Right lobe of liver (tissue), 6 donors: Measurements from ENCODE around the gene SOWAHA. TPM values are rescaled to one million over a fixed set of nuclear protein-coding genes. Genes with fewer than 3 reads are reported as not detected.
"Not testable (repeated sequence)": the region's sequence is repeated elsewhere in the genome, so short reads cannot be mapped to it uniquely, and the experiment has no call there.

ENCODE experiments used
- ATAC-seq, 4 donors: fragments of 200-7000 bp; cut with Tn5 transposase; one replicate each; pipeline ENCODE4 v1.9.1; 2020; ENCODE audit warnings: mild to moderate bottlenecking in 4 of 4, moderate library complexity in 4 of 4
- DNase-seq, 3 donors: peaks; one replicate each; pipeline ENCODE4 v3.0.0-alpha.2; 2020
- H3K27ac ChIP-seq, 3 donors: fragments of 200-600 bp; one replicate each; pipeline ENCODE4 v1.8.0; 2022
- H3K27me3 ChIP-seq, 2 donors: fragments of 200-600 bp; one replicate each; pipeline ENCODE4 v1.8.0; 2022
- H3K36me3 ChIP-seq, 4 donors: fragments of 200-600 bp; sonication (generic) in 1 of 4; one replicate each; pipeline versions ENCODE4 v1.5.1 to v1.8.0; 2017 to 2022; ENCODE audit warnings: control low read depth in 1 of 4
- H3K4me1 ChIP-seq, 4 donors: fragments of 200-600 bp; sonication (generic) in 1 of 4; one replicate each; pipeline versions ENCODE4 v1.5.1 to v1.8.0; 2017 to 2022; ENCODE audit warnings: control low read depth in 1 of 4
- H3K4me3 ChIP-seq, 3 donors: fragments of 200-600 bp; one replicate each; pipeline ENCODE4 v1.8.0; 2022
- H3K9me3 ChIP-seq, 4 donors: fragments of 200-600 bp; sonication (generic) in 1 of 4; one replicate each; pipeline versions ENCODE4 v1.5.1 to v1.8.0; 2017 to 2022; ENCODE audit warnings: control low read depth in 1 of 4
- POLR2A ChIP-seq: fragments of 450-650 bp; IDR thresholded peaks from one replicate; pipeline ENCODE4 v1.6.1; 2017; ENCODE audit warnings: antibody characterized with exemption, mild to moderate bottlenecking
- WGBS: methylation state at CpG from one replicate; pipeline ENCODE4 v1.1.6; 2018; ENCODE audit warnings: low coverage, low lambda C conversion rate; ENCODE audit not compliant: insufficient coverage; ENCODE audit errors: missing lambda C conversion rate; 5-methylcytosine and 5-hydroxymethylcytosine counted together
- intact Hi-C, 2 donors: fragments of 100-400 bp; cut with DNase I; formaldehyde crosslinking; loops; one replicate each; pipeline versions ENCODE4 v1.11.2 to v1.14.1; 2022
- total RNA-seq, 6 experiments: library from RNA; depleted of rRNA in 2 of 6; stranded (reverse); fragments of >200 nt in 2 of 6; fragmentation: NEBNext Ultra II Directional in 3 of 6; extraction: Animal tissue kit (Norgen Biotek cat#: 25700) in 3 of 6; gene quantifications; one replicate each; pipeline versions ENCODE4 v1.1.0 to v1.2.4, GENCODE V29; 2016 to 2023
- TF ChIP-seq, protein P1 (sequence below), 4 donors: fragments of 200-600 bp in 3 of 4; fragments of 450-650 bp in 1 of 4; IDR thresholded peaks; one replicate each; pipeline versions ENCODE4 v1.5.1 to v1.8.0; 2016 to 2022; ENCODE audit warnings: antibody characterized with exemption in 4 of 4, mild to moderate bottlenecking in 2 of 4
- donor health status: DM: no; HTN: yes; CAD: no.
- donor health status: DM: no; HTN: no; CAD: no.
- donor health status: DM: no; HTN: no; CAD: no.
- donor health status: DM: no; HTN: yes; CAD: no.
- donor health status: DM: no; HTN: yes; CAD: no.

SOWAHA gene
- total RNA-seq, 6 experiments from 2014 or later: 0.95 to 4.7 (median 1.4) TPM

DNA sequence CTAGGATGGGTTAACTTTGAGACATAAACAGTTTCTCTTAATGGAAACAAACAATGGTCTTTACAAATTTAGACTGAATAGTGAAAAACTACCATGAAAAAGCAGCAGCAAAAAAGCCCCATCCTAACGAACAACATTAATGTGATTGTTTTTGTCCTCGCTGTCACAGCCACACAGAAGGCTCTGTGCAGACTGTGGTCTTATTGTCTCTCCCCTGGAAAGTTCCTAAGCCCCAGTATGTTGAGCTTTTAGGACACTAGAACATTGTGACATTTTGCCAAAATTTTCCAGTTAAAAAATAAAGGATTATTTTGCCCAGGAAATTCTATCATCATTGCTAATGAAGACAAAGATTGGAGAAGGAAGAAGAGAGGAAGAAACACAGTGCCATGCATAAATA is 12.6 kb upstream of the SOWAHA start:
- no peaks in the 10 kb centered on the region for H3K9me3 ChIP-seq
- DNase-seq (no peak), ATAC-seq (no peak)
- no peaks in the 10 kb centered on the region for H3K4me1 ChIP-seq
- TF ChIP-seq, protein P1, sequence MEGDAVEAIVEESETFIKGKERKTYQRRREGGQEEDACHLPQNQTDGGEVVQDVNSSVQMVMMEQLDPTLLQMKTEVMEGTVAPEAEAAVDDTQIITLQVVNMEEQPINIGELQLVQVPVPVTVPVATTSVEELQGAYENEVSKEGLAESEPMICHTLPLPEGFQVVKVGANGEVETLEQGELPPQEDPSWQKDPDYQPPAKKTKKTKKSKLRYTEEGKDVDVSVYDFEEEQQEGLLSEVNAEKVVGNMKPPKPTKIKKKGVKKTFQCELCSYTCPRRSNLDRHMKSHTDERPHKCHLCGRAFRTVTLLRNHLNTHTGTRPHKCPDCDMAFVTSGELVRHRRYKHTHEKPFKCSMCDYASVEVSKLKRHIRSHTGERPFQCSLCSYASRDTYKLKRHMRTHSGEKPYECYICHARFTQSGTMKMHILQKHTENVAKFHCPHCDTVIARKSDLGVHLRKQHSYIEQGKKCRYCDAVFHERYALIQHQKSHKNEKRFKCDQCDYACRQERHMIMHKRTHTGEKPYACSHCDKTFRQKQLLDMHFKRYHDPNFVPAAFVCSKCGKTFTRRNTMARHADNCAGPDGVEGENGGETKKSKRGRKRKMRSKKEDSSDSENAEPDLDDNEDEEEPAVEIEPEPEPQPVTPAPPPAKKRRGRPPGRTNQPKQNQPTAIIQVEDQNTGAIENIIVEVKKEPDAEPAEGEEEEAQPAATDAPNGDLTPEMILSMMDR (IDR thresholded peaks at IDR 0.05): no peak
- no peak for TF ChIP-seq POLR2A
- intact Hi-C loops: no loop called here
- no peak overlapping the region for H3K27ac ChIP-seq
- no peaks in the 10 kb centered on the region for H3K27me3 ChIP-seq
- H3K36me3 ChIP-seq: no peaks in the 10 kb centered on the region
- 82% methylated on average over 2 of the region's 2 CpGs for WGBS
- H3K4me3 ChIP-seq: no peak overlapping the region

DNA sequence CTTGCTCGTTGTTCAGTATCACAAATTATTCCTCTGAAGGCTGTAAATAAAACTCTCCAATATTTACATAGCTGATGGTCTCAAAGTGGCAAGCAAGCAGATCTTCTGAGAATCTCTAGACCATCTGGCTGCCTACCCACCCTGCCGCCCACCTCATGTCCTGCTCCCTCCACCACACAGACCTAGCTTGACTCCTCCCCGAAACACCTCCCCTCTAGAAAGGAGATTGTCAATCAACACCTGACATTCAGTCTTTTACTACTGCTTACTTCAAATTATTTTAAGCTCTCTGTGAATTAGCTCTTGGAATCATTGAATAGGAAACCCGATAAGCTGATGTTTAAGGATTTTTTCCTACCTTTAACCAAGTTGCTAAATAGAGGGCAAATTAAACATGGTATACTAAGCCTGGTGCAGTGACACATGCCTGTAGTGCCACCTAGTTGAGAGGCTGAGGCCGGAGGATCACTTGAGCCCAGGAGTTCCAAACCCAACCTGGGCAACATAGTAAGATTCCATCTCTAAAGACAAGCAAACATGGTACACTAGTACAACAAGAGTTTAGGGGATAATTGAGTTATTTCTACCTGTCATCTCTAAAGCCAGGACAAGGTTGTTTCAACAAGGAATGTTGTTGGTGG is 10.9 kb upstream of the SOWAHA start:
- TF ChIP-seq, protein P1 (IDR thresholded peaks at IDR 0.05): no peak
- TF ChIP-seq POLR2A: no peak
- DNase-seq: no peak
- H3K9me3 ChIP-seq: no peaks in the 10 kb centered on the region
- H3K36me3 ChIP-seq: no peaks in the 10 kb centered on the region
- H3K27ac ChIP-seq: no peak overlapping the region
- intact Hi-C loops: no loop called here
- no peaks in the 10 kb centered on the region for H3K27me3 ChIP-seq
- 97% methylated on average over 4 of the region's 5 CpGs for WGBS
- H3K4me1 ChIP-seq: peaks cover 0 to 9% (median 0%) of the 10 kb centered on the region in 4 donors
- no peak overlapping the region for H3K4me3 ChIP-seq
- no peak for ATAC-seq

DNA sequence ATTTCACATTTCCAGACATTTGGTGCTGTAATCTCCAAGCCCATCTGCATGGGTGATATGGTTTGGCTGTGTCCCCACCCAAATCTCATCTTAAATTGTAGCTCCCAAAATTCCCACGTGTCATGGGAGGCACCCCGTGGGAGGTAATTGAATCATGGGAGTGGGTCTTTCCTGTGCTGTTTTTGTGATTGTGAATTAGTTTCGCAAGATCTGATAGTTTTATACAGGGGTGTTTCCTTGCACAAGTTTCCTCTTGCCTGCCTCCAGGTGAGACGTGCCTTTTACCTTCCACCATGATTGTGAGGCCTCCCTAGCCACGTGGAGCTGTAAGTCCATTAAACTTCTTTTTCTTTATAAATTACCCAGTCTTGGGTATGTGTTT is 10.4 kb upstream of the SOWAHA start:
- 95% methylated on average over 5 of the region's 5 CpGs for WGBS
- H3K9me3 ChIP-seq, DNase-seq, H3K36me3 ChIP-seq, H3K27ac ChIP-seq, ATAC-seq, H3K27me3 ChIP-seq, intact Hi-C loops, H3K4me3 ChIP-seq: not testable (repeated sequence)
- H3K4me1 ChIP-seq: peaks cover 0 to 14% (median 0%) of the 10 kb centered on the region in 4 donors

DNA sequence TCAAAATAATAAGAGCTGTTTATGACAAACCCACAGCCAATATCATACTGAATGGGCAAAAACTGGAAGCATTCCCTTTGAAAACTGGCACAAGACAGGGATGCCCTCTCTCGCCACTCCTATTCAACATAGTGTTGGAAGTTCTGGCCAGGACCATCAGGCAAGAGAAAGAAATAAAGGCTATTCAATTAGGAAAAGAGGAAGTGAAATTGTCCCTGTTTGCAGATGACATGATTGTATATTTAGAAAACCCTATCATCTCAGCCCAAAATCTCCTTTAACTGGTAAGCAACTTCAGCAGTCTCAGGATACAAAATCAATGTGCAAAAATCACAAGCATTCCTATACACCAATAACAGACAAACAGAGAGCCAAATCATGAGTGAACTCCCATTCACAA is 8.9 kb upstream of the SOWAHA start:
- H3K27ac ChIP-seq, H3K36me3 ChIP-seq, H3K27me3 ChIP-seq, H3K4me3 ChIP-seq, intact Hi-C loops, DNase-seq, H3K9me3 ChIP-seq, ATAC-seq: not testable (repeated sequence)
- WGBS: 75% methylated on average over 1 of the region's 1 CpG
- peaks cover 0 to 24% (median 3%) of the 10 kb centered on the region in 4 donors for H3K4me1 ChIP-seq

DNA sequence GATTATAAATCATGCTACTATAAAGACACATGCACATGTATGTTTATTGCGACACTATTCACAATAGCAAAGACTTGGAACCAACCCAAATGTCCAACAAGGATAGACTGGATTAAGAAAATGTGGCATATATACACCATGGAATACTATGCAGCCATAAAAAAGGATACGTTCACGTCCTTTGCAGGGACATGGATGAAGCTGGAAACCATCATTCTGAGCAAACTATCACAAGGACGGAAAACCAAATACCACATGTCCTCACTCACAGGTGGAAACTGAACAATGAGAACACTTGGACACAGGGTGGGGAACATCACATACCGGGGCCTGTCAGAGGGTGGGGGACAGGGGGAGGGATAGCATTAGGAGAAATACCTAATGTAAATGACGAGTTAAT is 7.2 kb upstream of the SOWAHA start:
- DNase-seq, ATAC-seq, H3K4me3 ChIP-seq, intact Hi-C loops, H3K9me3 ChIP-seq, H3K36me3 ChIP-seq, H3K27ac ChIP-seq, H3K27me3 ChIP-seq: not testable (repeated sequence)
- peaks cover 0 to 32% (median 3%) of the 10 kb centered on the region in 4 donors for H3K4me1 ChIP-seq
- 71% methylated on average over 5 of the region's 6 CpGs for WGBS

DNA sequence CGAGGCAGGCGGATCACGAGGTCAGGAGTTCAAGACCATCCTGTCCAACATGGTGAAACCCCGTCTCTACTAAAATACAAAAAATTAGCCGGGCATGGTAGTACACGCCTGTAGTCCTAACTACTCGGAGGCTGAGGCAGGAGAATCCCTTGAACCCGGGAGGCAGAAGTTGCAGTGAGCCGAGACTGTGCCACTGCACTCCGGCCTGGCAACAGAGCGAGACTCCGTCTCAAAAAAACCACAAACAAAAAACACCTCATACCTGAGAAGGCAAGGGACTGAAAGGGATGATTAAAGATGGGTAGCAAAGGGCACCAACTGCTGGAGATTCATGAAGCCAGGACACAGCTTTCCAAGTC is 6.3 kb upstream of the SOWAHA start:
- Histone ChIP-seq H3K4me3 (peak overlapping the region in 2 of 3 donors; percentile 17 to 19), H3K27ac (peak overlapping the region in 2 of 3 donors; percentile 42 to 64), H3K4me1 (peaks cover 0 to 32% (median 3%) of the 10 kb centered on the region in 4 donors)
- H3K36me3 ChIP-seq, H3K27me3 ChIP-seq, DNase-seq, intact Hi-C loops, ATAC-seq, H3K9me3 ChIP-seq: not testable (repeated sequence)
- 81% methylated on average over 9 of the region's 12 CpGs for WGBS
